Tibial nerve (tissue), 4 donors: ENCODE data around the gene ZNF385B. TPM values are rescaled to one million over a fixed set of nuclear protein-coding genes. Genes with fewer than 3 reads are reported as not detected.
"Not testable (repeated sequence)": the region's sequence is repeated elsewhere in the genome, so short reads cannot be mapped to it uniquely, and the experiment has no call there.

Experiments used
- DNase-seq, 2 donors: peaks; one replicate each; pipeline ENCODE4 v3.0.0-alpha.2; 2019; ENCODE audit warnings: low spot score in 2 of 2
- H3K27ac ChIP-seq, 4 donors: fragments of 200-600 bp; sonication (generic) in 3 of 4; one replicate each; pipeline ENCODE4 v1.5.1; 2017 to 2019; ENCODE audit warnings: mild to moderate bottlenecking in 1 of 4
- H3K27me3 ChIP-seq, 2 donors: fragments of 200-600 bp; sonication (generic) in 1 of 2; one replicate each; pipeline versions ENCODE4 v1.5.1 to v1.6.0; 2017 to 2019
- H3K36me3 ChIP-seq, 3 donors: fragments of 200-600 bp; sonication (generic); one replicate each; pipeline ENCODE4 v1.5.1; 2018 to 2019
- H3K4me1 ChIP-seq, 4 donors: fragments of 200-600 bp; sonication (generic) in 3 of 4; one replicate each; pipeline ENCODE4 v1.5.1; 2017 to 2019
- H3K4me3 ChIP-seq, 4 donors: fragments of 200-600 bp; sonication (generic) in 3 of 4; one replicate each; pipeline ENCODE4 v1.5.1; 2017 to 2019; ENCODE audit warnings: mild to moderate bottlenecking in 1 of 4, moderate library complexity in 1 of 4
- H3K9me3 ChIP-seq, 4 donors: fragments of 200-600 bp; sonication (generic) in 3 of 4; one replicate each; pipeline ENCODE4 v1.5.1; 2017 to 2019
- EP300 ChIP-seq, 2 donors: sonication (generic); formaldehyde crosslinking; IDR thresholded peaks; one replicate each; pipeline ENCODE4 v1.6.1; 2017; ENCODE audit warnings: antibody characterized with exemption in 2 of 2, mild to moderate bottlenecking in 1 of 2
- POLR2A ChIP-seq, 2 donors: fragments of 450-650 bp; IDR thresholded peaks; one replicate each; pipeline ENCODE4 v1.6.1; 2017; ENCODE audit warnings: antibody characterized with exemption in 2 of 2, mild to moderate bottlenecking in 2 of 2, moderate library complexity in 2 of 2
- WGBS, 2 donors: methylation state at CpG; one replicate each; pipeline ENCODE4 v1.1.5; 2018; 5-methylcytosine and 5-hydroxymethylcytosine counted together
- total RNA-seq, 4 donors: library from RNA; depleted of rRNA; stranded (reverse); fragments of >200 nt; gene quantifications; one replicate each; pipeline ENCODE4 v1.1.0, GENCODE V29; 2016
- TF ChIP-seq, protein P1 (sequence below), 5 experiments: fragments of 200-600 bp in 3 of 5; fragments of 450-650 bp in 2 of 5; sonication (generic) in 3 of 5; IDR thresholded peaks; one replicate each; pipeline ENCODE4 v1.5.1; 2016 to 2019; ENCODE audit warnings: antibody characterized with exemption in 5 of 5, mild to moderate bottlenecking in 3 of 5, moderate library complexity in 2 of 5

The ZNF385B gene
- total RNA-seq, 4 donors from 2014 or later: 1.2 to 3.9 (median 2.6) TPM

DNA sequence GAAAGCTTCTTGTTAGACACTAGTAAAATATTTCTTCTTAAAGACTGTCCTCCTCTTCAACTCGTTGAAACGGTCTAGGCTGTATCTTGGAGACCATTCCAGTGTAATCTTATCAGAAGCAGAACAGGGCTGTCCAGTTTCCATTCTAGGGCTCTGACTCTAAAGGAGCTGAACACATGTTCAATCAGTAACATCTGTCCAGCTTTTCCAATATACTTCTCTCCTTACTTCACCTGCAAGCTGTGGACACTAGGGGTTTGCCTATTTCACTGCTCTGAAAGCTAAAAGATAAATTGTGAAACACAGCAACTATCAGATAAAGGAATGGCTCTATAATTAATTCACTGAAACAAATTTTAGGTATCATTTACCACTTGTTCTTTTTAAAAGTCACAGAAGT, 73.8 kb downstream of the ZNF385B start:
- 76 to 78% methylated on average over 2 of the region's 2 CpGs for WGBS, 2 donors
- DNase-seq: no peak
- no peak for TF ChIP-seq POLR2A (IDR thresholded peaks at IDR 0.05)
- TF ChIP-seq, protein P1, sequence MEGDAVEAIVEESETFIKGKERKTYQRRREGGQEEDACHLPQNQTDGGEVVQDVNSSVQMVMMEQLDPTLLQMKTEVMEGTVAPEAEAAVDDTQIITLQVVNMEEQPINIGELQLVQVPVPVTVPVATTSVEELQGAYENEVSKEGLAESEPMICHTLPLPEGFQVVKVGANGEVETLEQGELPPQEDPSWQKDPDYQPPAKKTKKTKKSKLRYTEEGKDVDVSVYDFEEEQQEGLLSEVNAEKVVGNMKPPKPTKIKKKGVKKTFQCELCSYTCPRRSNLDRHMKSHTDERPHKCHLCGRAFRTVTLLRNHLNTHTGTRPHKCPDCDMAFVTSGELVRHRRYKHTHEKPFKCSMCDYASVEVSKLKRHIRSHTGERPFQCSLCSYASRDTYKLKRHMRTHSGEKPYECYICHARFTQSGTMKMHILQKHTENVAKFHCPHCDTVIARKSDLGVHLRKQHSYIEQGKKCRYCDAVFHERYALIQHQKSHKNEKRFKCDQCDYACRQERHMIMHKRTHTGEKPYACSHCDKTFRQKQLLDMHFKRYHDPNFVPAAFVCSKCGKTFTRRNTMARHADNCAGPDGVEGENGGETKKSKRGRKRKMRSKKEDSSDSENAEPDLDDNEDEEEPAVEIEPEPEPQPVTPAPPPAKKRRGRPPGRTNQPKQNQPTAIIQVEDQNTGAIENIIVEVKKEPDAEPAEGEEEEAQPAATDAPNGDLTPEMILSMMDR (IDR thresholded peaks at IDR 0.05): no peak
- TF ChIP-seq EP300 (IDR thresholded peaks at IDR 0.05): no peak
- H3K4me1 ChIP-seq: no peaks in the 10 kb centered on the region
- no peaks in the 10 kb centered on the region for H3K27me3 ChIP-seq
- H3K9me3 ChIP-seq: no peaks in the 10 kb centered on the region
- H3K4me3 ChIP-seq: no peak overlapping the region
- H3K36me3 ChIP-seq: no peaks in the 10 kb centered on the region
- H3K27ac ChIP-seq: no peak overlapping the region

DNA sequence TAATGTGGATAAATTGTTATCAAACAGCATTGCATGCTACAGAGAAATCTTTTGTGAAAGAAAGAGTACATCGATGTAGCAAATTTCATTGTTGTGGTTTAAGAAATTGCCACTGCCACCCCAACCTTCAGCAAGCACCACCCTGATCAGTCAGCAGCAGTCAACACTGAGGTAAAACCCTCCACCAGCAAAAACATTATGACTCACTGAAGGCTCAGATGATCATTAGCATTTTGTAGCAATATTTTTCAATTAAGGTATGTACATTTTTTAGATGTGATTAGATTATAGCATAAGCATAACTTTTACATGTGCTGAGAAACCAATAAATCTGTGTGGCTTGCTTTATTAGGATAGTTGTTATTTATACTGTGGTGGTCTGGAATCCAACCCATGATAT, 75.5 kb downstream of the ZNF385B start:
- Histone ChIP-seq H3K27ac (no peak overlapping the region), H3K4me1 (no peaks in the 10 kb centered on the region), H3K9me3 (no peaks in the 10 kb centered on the region), H3K27me3 (no peaks in the 10 kb centered on the region), H3K4me3 (no peak overlapping the region), H3K36me3 (no peaks in the 10 kb centered on the region)
- no peak for TF ChIP-seq POLR2A (IDR thresholded peaks at IDR 0.05)
- TF ChIP-seq, protein P1 (IDR thresholded peaks at IDR 0.05): no peak
- DNase-seq: no peak
- WGBS, 2 donors: 92 to 100% methylated on average over 1 of the region's 1 CpG

DNA sequence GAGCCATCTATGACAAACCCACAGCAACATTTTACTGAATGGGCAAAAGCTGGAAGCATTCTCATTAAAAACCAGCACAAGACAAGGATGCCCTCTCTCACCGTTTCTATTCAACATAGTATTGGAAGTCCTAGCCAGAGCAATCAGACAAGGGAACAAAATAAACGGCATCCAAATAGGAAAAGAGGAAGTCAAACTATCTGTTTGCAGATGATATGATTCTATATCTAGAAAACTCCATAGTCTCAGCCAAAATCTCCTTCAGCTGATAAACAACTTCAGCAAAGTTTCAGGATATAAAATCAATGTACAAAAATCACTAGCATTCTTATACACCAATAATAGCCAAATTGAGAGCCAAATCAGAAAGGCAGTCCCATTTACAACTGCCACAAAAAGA, 79.1 kb downstream of the ZNF385B start:
- not testable (repeated sequence) for DNase-seq, H3K36me3 ChIP-seq, H3K4me3 ChIP-seq, H3K27ac ChIP-seq, H3K9me3 ChIP-seq, H3K27me3 ChIP-seq, H3K4me1 ChIP-seq
- 78 to 83% methylated on average over 2 of the region's 2 CpGs for WGBS, 2 donors

DNA sequence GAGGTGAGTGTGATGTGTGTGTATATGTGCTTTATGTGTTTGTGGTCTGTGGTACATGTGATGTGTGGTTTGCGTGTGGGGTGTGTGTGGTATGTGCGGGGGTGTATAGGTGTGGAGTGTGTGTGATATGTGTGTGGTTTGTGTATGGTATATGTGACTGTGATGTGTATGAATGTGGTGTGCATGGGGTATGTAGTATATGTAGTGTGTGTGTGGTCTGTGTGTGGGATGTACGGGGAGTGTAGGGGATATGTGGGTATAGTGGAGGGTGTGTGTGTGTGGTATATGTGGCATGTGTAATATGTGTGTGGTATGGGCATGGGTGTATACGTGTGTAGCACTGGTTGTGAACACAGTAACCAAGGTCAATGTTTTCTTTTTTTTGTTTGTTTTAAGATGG, 87.4 kb downstream of the ZNF385B start:
- TF ChIP-seq EP300 (IDR thresholded peaks at IDR 0.05) (no peak), POLR2A (IDR thresholded peaks at IDR 0.05) (no peak)
- TF ChIP-seq, protein P1 (IDR thresholded peaks at IDR 0.05): no peak
- H3K4me1 ChIP-seq: no peaks in the 10 kb centered on the region
- H3K9me3 ChIP-seq: no peaks in the 10 kb centered on the region
- no peak overlapping the region for H3K4me3 ChIP-seq
- no peaks in the 10 kb centered on the region for H3K36me3 ChIP-seq
- H3K27me3 ChIP-seq: no peaks in the 10 kb centered on the region
- 92 to 95% methylated on average over 4 of the region's 4 CpGs for WGBS, 2 donors
- no peak for DNase-seq
- H3K27ac ChIP-seq: no peak overlapping the region

DNA sequence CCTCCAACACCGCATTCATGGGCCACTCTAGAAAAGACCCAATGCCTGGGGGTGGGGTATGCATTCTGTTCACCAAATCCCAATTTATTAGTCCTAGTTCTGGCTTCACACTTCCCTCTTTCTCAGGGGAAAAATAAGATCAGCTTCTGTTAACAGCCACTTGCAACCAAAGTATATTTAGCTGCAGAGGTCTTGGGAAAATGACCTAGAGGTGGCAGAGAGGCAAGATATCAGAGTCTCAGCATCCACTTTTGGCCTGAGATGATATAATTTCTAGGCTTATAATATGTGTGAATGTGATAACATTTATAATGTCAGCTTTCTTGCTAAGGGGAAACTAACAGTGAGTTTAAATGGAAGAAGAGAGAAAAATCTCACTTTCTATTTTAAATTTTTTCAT, 89.1 kb downstream of the ZNF385B start:
- no peak for DNase-seq
- H3K27me3 ChIP-seq: no peaks in the 10 kb centered on the region
- no peak overlapping the region for H3K4me3 ChIP-seq
- 71 to 82% methylated on average over 1 of the region's 1 CpG for WGBS, 2 donors
- no peak overlapping the region for H3K27ac ChIP-seq
- TF ChIP-seq, protein P1 (IDR thresholded peaks at IDR 0.05): no peak
- TF ChIP-seq POLR2A (IDR thresholded peaks at IDR 0.05) (no peak), EP300 (IDR thresholded peaks at IDR 0.05) (no peak)
- H3K9me3 ChIP-seq: no peaks in the 10 kb centered on the region
- no peaks in the 10 kb centered on the region for H3K36me3 ChIP-seq
- no peaks in the 10 kb centered on the region for H3K4me1 ChIP-seq

DNA sequence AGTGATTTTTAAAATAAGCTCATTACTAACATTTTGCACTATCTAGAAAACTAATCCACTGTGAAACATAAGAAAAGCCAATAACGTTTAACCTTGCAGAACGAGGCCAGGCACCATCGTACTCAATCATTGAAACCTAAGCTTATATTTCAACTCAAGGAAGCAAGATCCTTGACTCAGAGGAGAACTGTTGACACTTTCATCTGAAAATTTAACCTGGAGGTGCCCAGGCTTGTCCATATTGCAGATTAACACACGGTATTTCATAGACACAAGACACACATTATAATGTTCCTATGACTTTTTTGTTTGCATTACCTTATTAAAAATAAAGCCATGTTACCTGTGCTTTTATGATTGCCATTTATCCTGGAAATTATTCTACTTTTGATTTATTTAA, 89.6 kb downstream of the ZNF385B start:
- Histone ChIP-seq H3K9me3 (no peaks in the 10 kb centered on the region), H3K4me3 (no peak overlapping the region), H3K4me1 (no peaks in the 10 kb centered on the region), H3K27me3 (no peaks in the 10 kb centered on the region), H3K27ac (no peak overlapping the region), H3K36me3 (no peaks in the 10 kb centered on the region)
- no peak for DNase-seq
- TF ChIP-seq EP300 (IDR thresholded peaks at IDR 0.05) (no peak), POLR2A (IDR thresholded peaks at IDR 0.05) (no peak)
- TF ChIP-seq, protein P1 (IDR thresholded peaks at IDR 0.05): no peak
- 89 to 94% methylated on average over 4 of the region's 4 CpGs for WGBS, 2 donors
